Epithelial cell of esophagus (primary cell): ENCODE data around the gene S100G.

Source experiments
- DNase-seq: peaks from one replicate; pipeline ENCODE4 v3.0.0; 2010; ENCODE audit warnings: low read depth
- H3K4me3 ChIP-seq: 2 replicates; pipeline ENCODE4 v1.5.1; 2011; ENCODE audit warnings: mild to moderate bottlenecking, low read length, control low read depth
- CTCF ChIP-seq: IDR thresholded peaks from 2 replicates; pipeline ENCODE4 v1.5.1; 2011; ENCODE audit warnings: low read depth, mild to moderate bottlenecking, low read length, control low read depth, inconsistent platforms; ENCODE audit not compliant: insufficient read depth; ENCODE audit errors: missing control alignments

Gene S100G

GRCh38 chrX:16702700-16703599 lies 53.0 kb downstream of the S100G start:
- H3K4me3 ChIP-seq, result no peak overlapping the region
- TF ChIP-seq CTCF, result no peak
- no peak for DNase-seq
